Mucosa of stomach (tissue), 1 donor: ENCODE measurements around the gene RELA.
"Not testable (repeated sequence)": the region's sequence is repeated elsewhere in the genome, so short reads cannot be mapped to it uniquely, and the experiment has no call there.

ENCODE experiments used
- H3K27me3 ChIP-seq: one replicate; pipeline ENCODE4 v1.7.0; 2013; ENCODE audit warnings: mild to moderate bottlenecking, low read length; ENCODE audit not compliant: control insufficient read depth, insufficient read depth
- H3K36me3 ChIP-seq: one replicate; pipeline ENCODE4 v1.7.0; 2013; ENCODE audit warnings: low read length; ENCODE audit not compliant: control insufficient read depth, insufficient read depth
- H3K4me1 ChIP-seq: one replicate; pipeline ENCODE4 v1.7.0; 2013; ENCODE audit warnings: mild to moderate bottlenecking, low read length; ENCODE audit not compliant: control insufficient read depth, insufficient read depth
- H3K4me3 ChIP-seq: one replicate; pipeline ENCODE4 v1.7.0; 2013; ENCODE audit warnings: low read length
- H3K9ac ChIP-seq: one replicate; pipeline ENCODE4 v1.7.0; 2013; ENCODE audit warnings: mild to moderate bottlenecking, low read length, moderate library complexity
- H3K9me3 ChIP-seq: one replicate; pipeline ENCODE4 v1.7.0; 2013; ENCODE audit warnings: mild to moderate bottlenecking, low read length, moderate library complexity; ENCODE audit not compliant: control insufficient read depth
- donor health status: Pancreatic carcinoma.

RELA gene

DNA sequence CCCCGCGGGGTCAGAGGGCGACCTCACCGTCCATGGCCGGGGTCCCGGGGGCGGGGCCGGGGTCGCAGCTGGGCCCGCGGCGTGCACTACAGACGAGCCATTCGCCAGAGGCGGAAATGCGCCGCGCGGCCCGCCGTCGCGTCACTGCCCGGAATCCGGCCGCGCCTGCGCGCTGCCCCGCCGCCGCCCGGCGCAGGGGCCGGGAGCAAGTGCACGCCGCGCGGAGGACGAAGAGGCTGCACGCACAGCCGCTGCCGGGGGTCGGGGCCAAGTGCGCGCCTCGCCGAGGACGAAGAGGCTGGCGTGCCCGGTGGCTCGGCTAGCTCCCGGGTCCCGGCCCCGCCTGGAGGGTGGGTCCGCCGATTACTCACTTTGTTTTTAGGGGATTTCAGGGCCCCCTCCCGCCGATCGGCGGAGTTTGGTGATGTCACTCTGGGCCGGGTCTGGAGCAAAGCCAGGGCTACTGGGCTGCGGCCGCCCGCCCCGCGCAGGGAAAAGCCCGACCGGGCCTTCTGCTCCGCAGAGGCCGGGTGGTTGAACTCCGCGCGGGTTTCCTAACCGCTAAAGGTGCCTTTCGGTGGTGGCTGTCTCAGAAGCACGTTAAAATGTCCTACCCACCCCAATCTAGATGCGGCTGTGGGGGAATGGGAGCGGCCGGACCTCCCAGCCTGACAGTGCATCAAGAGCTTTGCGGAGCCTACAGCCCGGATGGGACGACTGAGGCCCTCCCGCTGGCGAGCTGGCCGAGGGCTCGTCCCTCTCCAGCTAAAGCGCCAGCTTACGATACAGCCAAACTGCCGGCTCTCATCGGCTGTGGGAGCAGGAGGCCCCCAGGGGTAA is at the start of gene RELA:
Gene RELA (minus strand): TSS at position 118 of the 840 bp plus-strand sequence. CDS start 84 bp downstream, at position 34.
- peaks cover 9% of the 10 kb centered on the region for H3K36me3 ChIP-seq
- H3K9ac ChIP-seq = peak within 1 kb of the TSS; percentile 99
- no peaks in the 10 kb centered on the region for H3K9me3 ChIP-seq
- peaks cover 19% of the 10 kb centered on the region for H3K4me1 ChIP-seq
- H3K4me3 ChIP-seq = peak within 1 kb of the TSS; percentile 74
- no peaks in the 10 kb centered on the region for H3K27me3 ChIP-seq

DNA sequence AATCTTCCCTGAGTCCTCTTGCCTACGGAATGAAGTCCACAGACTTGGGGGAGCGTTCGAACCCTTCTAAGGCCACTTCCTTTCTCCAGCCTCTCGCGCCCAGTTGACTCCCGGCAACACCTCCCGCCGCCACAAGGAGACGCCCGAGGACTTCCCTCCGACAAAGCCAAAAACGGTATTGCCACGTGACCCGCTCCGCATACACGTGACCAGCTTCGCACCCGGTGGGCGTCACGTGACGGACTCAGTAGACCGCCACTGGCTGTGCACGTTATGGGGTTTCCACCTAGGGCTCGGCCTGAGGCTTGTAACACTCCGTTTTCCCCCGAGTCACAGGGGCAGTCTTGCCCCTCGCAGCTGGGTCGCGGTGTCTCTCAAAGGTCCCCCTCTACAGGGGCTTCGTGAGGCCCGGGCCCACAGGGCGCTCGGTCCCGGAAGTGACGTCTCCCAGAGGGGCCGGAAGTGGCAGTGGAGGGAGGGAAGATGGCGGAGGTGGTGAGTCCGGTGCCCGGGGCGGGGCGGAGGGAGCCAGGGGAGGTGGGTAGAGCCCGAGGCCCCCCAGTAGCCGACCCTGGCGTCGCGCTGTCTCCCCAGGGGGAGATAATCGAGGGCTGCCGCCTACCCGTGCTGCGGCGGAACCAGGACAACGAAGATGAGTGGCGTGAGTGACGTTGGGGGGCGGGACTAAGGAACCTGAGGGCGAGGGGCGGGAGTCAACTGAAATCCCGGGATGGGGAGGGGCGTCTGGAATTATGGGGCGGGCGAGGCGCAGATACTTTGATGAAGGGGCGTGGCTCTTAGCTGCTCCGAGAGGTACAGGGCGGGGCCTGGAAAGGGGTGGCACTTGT is 49.3 kb upstream of the RELA start, which contains the start of gene KAT5:
Gene KAT5 (plus strand): TSS at position 468 of the 848 bp plus-strand sequence. CDS start 16 bp downstream, at position 484.
- H3K9me3 ChIP-seq = no peaks in the 10 kb centered on the region
- peak within 1 kb of the TSS; percentile 80 for H3K9ac ChIP-seq
- peak within 1 kb of the TSS; percentile 56 for H3K4me3 ChIP-seq
- H3K36me3 ChIP-seq = peaks cover 32% of the 10 kb centered on the region
- peaks cover 16% of the 10 kb centered on the region for H3K4me1 ChIP-seq
- no peaks in the 10 kb centered on the region for H3K27me3 ChIP-seq

DNA sequence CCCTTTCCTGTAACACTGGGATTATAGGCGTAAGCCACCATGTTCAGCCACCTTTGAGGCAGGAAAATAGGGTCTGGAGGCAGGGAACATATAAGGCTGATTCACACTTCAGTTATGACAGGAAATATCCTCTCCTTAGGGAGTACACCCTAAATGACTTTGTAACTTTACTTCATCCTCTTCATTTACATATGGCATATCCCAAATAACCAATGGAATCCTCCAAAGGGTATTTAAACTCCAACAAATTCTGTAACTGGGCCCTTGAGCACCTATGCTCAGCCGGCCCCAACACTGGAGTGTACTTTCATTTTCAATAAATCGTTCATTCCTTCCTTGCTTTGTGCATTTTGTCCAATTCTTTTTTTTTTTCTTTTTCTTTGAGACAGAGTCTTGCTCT is 47.7 kb upstream of the RELA start:
- Histone ChIP-seq H3K36me3 (peaks cover 23% of the 10 kb centered on the region), H3K4me1 (peaks cover 16% of the 10 kb centered on the region), H3K9ac (no peak overlapping the region), H3K27me3 (no peaks in the 10 kb centered on the region), H3K9me3 (no peaks in the 10 kb centered on the region), H3K4me3 (no peak overlapping the region)

DNA sequence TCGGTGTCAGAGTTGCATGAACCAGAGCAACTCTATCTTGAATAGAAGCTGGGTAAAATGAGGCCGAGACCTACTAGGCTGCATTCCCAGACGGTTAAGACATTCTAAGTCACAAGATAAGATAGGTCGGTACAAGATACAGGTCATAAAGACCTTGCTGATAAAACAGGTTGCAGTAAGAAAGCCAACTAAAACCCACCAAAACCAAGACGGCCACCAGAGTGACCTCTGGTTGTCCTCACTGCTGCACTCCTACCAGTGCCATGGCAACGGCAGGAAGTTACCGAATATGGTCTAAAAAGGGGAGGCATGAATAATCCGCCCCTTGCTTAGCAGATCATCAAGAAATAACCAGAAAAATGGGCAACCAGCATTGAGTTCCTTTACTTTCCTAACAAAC is 46.9 kb upstream of the RELA start:
- H3K9ac ChIP-seq = no peak overlapping the region
- H3K9me3 ChIP-seq = no peaks in the 10 kb centered on the region
- no peak overlapping the region for H3K4me3 ChIP-seq
- peaks cover 17% of the 10 kb centered on the region for H3K36me3 ChIP-seq
- no peaks in the 10 kb centered on the region for H3K27me3 ChIP-seq
- H3K4me1 ChIP-seq = peaks cover 16% of the 10 kb centered on the region

DNA sequence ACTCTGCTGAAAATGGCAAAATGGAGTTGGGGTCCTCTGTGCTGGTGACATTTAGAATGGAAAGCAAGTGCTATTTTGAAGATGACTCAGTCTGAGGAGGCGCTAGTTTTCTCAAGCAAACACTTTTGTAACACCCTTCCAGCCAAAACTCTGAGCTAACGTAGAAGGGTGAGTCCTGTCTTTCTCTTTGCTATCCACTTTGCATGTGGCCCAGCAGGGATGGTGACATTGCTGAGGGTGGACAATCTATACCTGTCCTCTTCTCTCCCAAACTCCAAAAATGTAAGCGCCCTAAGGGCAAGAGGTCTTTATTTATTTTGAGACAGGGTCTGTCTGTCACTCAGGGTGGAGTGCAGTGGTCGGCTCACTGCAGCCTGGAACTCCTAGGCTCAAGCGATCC is 45.7 kb upstream of the RELA start:
- no peaks in the 10 kb centered on the region for H3K27me3 ChIP-seq
- no peaks in the 10 kb centered on the region for H3K9me3 ChIP-seq
- no peak overlapping the region for H3K9ac ChIP-seq
- peaks cover 5% of the 10 kb centered on the region for H3K36me3 ChIP-seq
- no peak overlapping the region for H3K4me3 ChIP-seq
- H3K4me1 ChIP-seq = peaks cover 15% of the 10 kb centered on the region

DNA sequence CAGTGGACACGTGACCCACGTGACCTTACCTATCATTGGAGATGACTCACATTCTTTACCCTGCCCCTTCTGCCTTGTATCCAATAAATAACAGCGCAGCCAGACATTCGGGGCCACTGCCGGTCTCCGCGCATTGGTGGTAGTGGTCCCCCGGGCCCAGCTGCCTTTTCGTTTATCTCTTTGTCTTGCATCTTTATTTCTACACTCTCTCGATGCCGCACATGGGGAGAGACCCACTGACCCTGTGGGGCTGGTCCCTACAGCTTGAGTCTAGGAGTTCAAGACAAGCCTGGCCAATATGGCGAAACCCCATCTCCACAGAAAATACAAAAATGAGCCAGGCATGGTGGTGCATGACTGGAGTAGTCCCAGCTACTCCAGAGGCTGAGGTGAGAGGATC is 44.3 kb upstream of the RELA start:
- not testable (repeated sequence) for H3K9me3 ChIP-seq, H3K4me3 ChIP-seq, H3K36me3 ChIP-seq, H3K4me1 ChIP-seq, H3K27me3 ChIP-seq, H3K9ac ChIP-seq

DNA sequence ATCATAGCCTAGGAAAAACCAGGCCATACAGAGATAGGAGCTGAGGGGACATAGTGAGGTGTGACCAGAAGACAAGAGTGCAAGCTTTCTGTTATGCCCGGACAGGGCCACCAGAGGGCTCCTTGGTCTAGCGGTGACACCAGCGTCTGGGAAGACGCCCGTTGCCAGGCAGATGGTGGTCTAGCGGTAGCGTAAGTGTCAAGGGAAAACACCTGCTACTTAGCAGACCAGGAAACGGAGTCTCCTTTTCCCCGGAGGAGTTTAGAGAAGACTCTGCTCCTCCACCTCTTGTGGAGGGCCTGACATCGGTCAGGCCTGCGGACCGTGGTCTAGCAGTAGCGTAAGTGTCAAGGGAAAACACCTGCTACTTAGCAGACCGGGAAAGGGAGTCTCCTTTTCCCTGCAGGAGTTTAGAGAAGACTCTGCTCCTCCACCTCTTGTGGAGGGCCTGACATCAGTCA is 43.6 kb upstream of the RELA start:
- not testable (repeated sequence) for H3K4me3 ChIP-seq, H3K4me1 ChIP-seq, H3K27me3 ChIP-seq, H3K9ac ChIP-seq, H3K9me3 ChIP-seq, H3K36me3 ChIP-seq

DNA sequence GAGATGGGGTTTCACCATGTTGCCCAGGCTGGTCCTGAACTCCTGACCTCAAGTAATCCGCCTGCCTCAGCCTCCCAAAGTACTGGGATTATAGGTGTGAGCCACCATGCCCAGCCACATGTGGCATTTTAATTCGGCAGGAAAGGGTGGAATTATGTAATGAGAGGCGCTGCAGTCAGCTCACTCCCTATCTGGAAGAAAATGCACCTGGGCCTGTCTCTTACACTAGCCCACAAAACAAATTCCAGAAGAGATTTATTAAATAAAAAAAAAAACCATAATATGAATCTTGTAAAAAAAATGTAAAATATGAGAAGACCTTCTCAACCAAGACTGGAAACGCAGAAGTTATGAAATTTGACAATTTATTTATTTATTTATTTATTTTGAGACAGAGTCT is 41.1 kb upstream of the RELA start:
- H3K36me3 ChIP-seq = no peaks in the 10 kb centered on the region
- H3K9ac ChIP-seq = no peak overlapping the region
- H3K4me3 ChIP-seq = no peak overlapping the region
- H3K9me3 ChIP-seq = no peaks in the 10 kb centered on the region
- H3K4me1 ChIP-seq = no peaks in the 10 kb centered on the region
- no peaks in the 10 kb centered on the region for H3K27me3 ChIP-seq

DNA sequence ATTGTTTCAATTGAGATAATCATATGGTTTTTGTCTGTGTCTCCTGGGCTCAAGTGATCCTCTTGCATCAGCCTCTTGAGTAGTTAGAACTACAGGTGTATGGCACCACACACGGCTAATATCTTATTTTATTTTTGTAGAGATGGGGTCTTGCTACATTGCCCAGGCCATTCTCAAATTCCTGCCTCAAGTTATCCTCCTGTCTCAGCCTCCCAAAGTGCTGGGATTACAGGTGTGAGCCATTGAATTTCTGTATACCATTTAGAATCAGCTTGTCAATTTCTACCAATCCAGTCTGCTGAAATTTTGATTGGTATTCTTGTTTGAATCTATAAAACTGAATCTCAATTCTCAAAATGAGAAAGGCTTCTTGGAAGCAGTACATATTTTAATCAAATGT is 39.0 kb upstream of the RELA start:
- H3K27me3 ChIP-seq = no peaks in the 10 kb centered on the region
- H3K9me3 ChIP-seq = no peaks in the 10 kb centered on the region
- H3K9ac ChIP-seq = no peak overlapping the region
- H3K4me1 ChIP-seq = peaks cover 7% of the 10 kb centered on the region
- H3K36me3 ChIP-seq = no peaks in the 10 kb centered on the region
- no peak overlapping the region for H3K4me3 ChIP-seq

DNA sequence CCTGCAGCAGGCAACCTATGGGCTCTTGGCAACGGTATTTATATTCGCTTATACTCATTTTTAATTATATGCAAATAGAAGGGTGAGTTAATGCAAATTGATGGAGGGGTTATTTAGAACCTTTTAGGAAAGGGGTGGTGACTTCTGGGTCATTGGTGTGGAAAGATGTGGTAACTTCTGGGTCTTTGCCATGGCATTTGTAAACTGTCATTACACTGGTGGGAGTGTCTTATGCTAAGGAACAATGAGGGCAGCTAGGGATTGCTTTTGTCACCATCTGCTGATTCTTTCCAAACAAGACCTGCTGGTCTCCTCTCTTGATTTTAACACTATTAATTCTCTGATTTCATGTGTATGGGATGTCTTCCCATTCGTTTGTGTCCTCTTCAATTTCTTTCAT is 37.7 kb upstream of the RELA start:
- Histone ChIP-seq H3K27me3 (no peaks in the 10 kb centered on the region), H3K9me3 (no peaks in the 10 kb centered on the region), H3K4me1 (peaks cover 16% of the 10 kb centered on the region), H3K4me3 (no peak overlapping the region), H3K36me3 (no peaks in the 10 kb centered on the region), H3K9ac (no peak overlapping the region)

DNA sequence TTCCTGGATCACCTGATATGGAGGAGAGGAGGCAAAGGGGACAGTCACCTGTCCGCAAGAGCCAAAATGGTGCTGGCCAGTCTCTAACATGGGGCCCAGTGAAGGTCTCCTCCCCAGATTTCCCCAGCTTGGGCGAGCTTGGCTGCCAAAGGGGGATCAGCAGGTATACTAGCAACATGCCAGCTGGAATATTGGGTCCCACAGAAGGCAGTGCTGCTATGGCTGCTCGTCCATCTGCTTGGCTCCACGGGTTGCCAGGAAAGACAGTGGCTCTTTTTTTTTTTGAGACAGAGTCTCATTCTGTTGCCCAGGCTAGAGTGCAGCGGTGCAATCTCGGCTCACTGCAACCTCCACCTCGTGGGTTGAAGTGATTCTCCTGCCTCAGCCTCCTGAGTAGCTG is 36.6 kb upstream of the RELA start:
- Histone ChIP-seq H3K4me1 (peaks cover 23% of the 10 kb centered on the region), H3K36me3 (no peaks in the 10 kb centered on the region), H3K27me3 (no peaks in the 10 kb centered on the region), H3K4me3 (no peak overlapping the region), H3K9ac (no peak overlapping the region), H3K9me3 (no peaks in the 10 kb centered on the region)

DNA sequence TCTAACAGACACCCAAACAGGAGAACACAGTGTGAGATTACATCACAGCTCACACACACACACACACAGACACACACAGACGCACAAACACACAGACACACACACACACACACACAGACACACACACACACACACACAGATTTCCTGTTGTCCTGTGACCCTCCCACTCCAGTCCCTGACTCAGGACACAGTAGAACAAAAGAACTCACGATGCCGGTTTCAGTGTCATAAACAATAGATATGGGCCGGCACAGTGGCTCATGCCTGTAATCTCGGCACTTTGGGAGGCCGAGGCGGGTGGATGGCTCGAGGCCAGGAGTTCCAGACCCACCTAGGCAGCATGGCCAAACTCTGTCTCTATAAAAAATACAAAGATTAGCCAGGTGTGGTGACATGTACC is 35.5 kb upstream of the RELA start:
- H3K4me3 ChIP-seq = no peak overlapping the region
- H3K4me1 ChIP-seq = peaks cover 33% of the 10 kb centered on the region
- no peaks in the 10 kb centered on the region for H3K36me3 ChIP-seq
- H3K9ac ChIP-seq = no peak overlapping the region
- H3K9me3 ChIP-seq = no peaks in the 10 kb centered on the region
- no peaks in the 10 kb centered on the region for H3K27me3 ChIP-seq
